CD14-positive monocyte (primary cell): ENCODE measurements around the gene CCNK. TPM values are rescaled to one million over a fixed set of nuclear protein-coding genes. Genes with fewer than 3 reads are reported as not detected.

ENCODE experiments used
- DNase-seq, 3 donors: peaks; one replicate each; pipeline ENCODE4 v3.0.0-alpha.2; 2011 to 2022
- H2AFZ ChIP-seq: 2 replicates; pipeline ENCODE4 v1.6.0; 2012; ENCODE audit warnings: mild to moderate bottlenecking, low read depth, low read length, inconsistent platforms; ENCODE audit not compliant: insufficient read depth, poor library complexity, severe bottlenecking
- H3K27ac ChIP-seq, 2 donors: 1 replicate in 1 of 2; 2 replicates in 1 of 2; pipeline ENCODE4 v1.5.1; 2012 to 2013; ENCODE audit warnings: low read length in 2 of 2, control low read depth in 1 of 2, inconsistent platforms in 1 of 2, low read depth in 1 of 2, mild to moderate bottlenecking in 1 of 2
- H3K27me3 ChIP-seq, 2 donors: one replicate each; pipeline versions ENCODE4 v1.6.0 to v1.6.1; 2011 to 2013; ENCODE audit warnings: low read length in 2 of 2; ENCODE audit not compliant: control insufficient read depth in 2 of 2, insufficient read depth in 2 of 2
- H3K36me3 ChIP-seq, 2 donors: replicated peaks in 1 of 2; 1 replicate in 1 of 2; 2 replicates in 1 of 2; pipeline versions ENCODE4 v1.5.1 to v1.6.1; 2012 to 2013; ENCODE audit warnings: low read length in 2 of 2, control low read depth in 1 of 2, inconsistent platforms in 1 of 2, mild to moderate bottlenecking in 1 of 2; ENCODE audit not compliant: insufficient read depth in 2 of 2, control insufficient read depth in 1 of 2
- H3K4me1 ChIP-seq, 2 donors: 1 replicate in 1 of 2; 2 replicates in 1 of 2; pipeline versions ENCODE4 v1.5.1 to v1.6.1; 2012 to 2013; ENCODE audit warnings: low read length in 2 of 2, control low read depth in 1 of 2, inconsistent platforms in 1 of 2, mild to moderate bottlenecking in 1 of 2, moderate library complexity in 1 of 2; ENCODE audit not compliant: insufficient read depth in 2 of 2, control insufficient read depth in 1 of 2
- H3K4me2 ChIP-seq: replicated peaks from 2 replicates; pipeline ENCODE3; 2012; ENCODE audit warnings: low read length, moderate library complexity, mild to moderate bottlenecking; ENCODE audit not compliant: poor library complexity, severe bottlenecking; ENCODE audit errors: extremely low read depth
- H3K4me3 ChIP-seq, 3 experiments: fragments of 200-600 bp in 1 of 3; sonication (generic) in 1 of 3; replicated peaks in 1 of 3; 1 replicate in 2 of 3; 2 replicates in 1 of 3; pipeline ENCODE4 v1.5.1; 2011 to 2013; ENCODE audit warnings: low read length in 3 of 3, mild to moderate bottlenecking in 3 of 3, control low read depth in 2 of 3, low read depth in 2 of 3, inconsistent platforms in 1 of 3, moderate library complexity in 1 of 3
- H3K79me2 ChIP-seq: 2 replicates; pipeline ENCODE4 v1.6.0; 2012; ENCODE audit warnings: mild to moderate bottlenecking, control low read depth, inconsistent platforms, low read length, moderate library complexity; ENCODE audit not compliant: insufficient read depth
- H3K9ac ChIP-seq: 2 replicates; pipeline ENCODE4 v1.6.0; 2017; ENCODE audit warnings: low read length, mild to moderate bottlenecking; ENCODE audit not compliant: insufficient read depth, poor library complexity, severe bottlenecking
- H3K9me3 ChIP-seq, 2 donors: replicated peaks in 1 of 2; 1 replicate in 1 of 2; 2 replicates in 1 of 2; pipeline versions ENCODE4 v1.5.1 to v1.6.1; 2012 to 2013; ENCODE audit warnings: low read length in 2 of 2, control low read depth in 1 of 2; ENCODE audit not compliant: control insufficient read depth in 1 of 2, insufficient read depth in 1 of 2
- H4K20me1 ChIP-seq: 2 replicates; pipeline ENCODE4 v1.6.0; 2012; ENCODE audit warnings: mild to moderate bottlenecking, low read length, control low read depth, moderate library complexity; ENCODE audit not compliant: insufficient read depth
- H3K27ac Mint-ChIP-seq, 7 donors: one replicate each; pipeline ENCODE4 v1.8.0; 2020; ENCODE audit warnings: mild to moderate bottlenecking in 7 of 7, mixed read lengths in 7 of 7, moderate library complexity in 6 of 7, inconsistent platforms in 2 of 7
- H3K27me3 Mint-ChIP-seq, 3 donors: one replicate each; pipeline ENCODE4 v1.8.0; 2021 to 2022; ENCODE audit warnings: low read depth in 3 of 3, mild to moderate bottlenecking in 3 of 3, mixed read lengths in 3 of 3, moderate library complexity in 3 of 3, inconsistent platforms in 1 of 3
- H3K36me3 Mint-ChIP-seq, 2 donors: one replicate each; pipeline ENCODE4 v1.8.0; 2020; ENCODE audit warnings: mixed read lengths in 2 of 2, inconsistent platforms in 1 of 2, mild to moderate bottlenecking in 1 of 2
- H3K4me1 Mint-ChIP-seq: one replicate; pipeline ENCODE4 v1.8.0; 2020; ENCODE audit warnings: mild to moderate bottlenecking, mixed read lengths
- H3K4me3 Mint-ChIP-seq, 2 donors: one replicate each; pipeline ENCODE4 v1.8.0; 2020; ENCODE audit warnings: mild to moderate bottlenecking in 2 of 2, mixed read lengths in 2 of 2, moderate library complexity in 1 of 2
- H3K9me3 Mint-ChIP-seq, 7 donors: one replicate each; pipeline ENCODE4 v1.8.0; 2020 to 2022; ENCODE audit warnings: mixed read lengths in 7 of 7, mild to moderate bottlenecking in 6 of 7, moderate library complexity in 6 of 7, inconsistent platforms in 2 of 7
- WGBS: methylation state at CpG from one replicate; pipeline ENCODE4 v1.1.5; 2013; ENCODE audit warnings: missing lambda C conversion rate; ENCODE audit not compliant: insufficient coverage; 5-methylcytosine and 5-hydroxymethylcytosine counted together
- intact Hi-C, 2 donors: fragments of 100-400 bp; cut with micrococcal nuclease; formaldehyde crosslinking; loops; one replicate each; pipeline versions ENCODE4 v1.15.0 to v1.15.1; 2023
- polyA plus RNA-seq, 3 donors: library from polyadenylated mRNA; depleted of rRNA in 1 of 3; unstranded in 2 of 3; stranded (reverse) in 1 of 3; fragments of 300-500 nt in 2 of 3; fragments of >200 nt in 1 of 3; fragmentation: Illumina TruSeq in 2 of 3; gene quantifications; 1 replicate in 2 of 3; 2 replicates in 1 of 3; pipeline ENCODE4 v1.2.3, GENCODE V29; 2012 to 2021
- TF ChIP-seq, protein P1 (sequence below): fragments of 200-600 bp; IDR thresholded peaks from one replicate; pipeline ENCODE4 v1.8.0; 2022; ENCODE audit warnings: antibody characterized with exemption, mild to moderate bottlenecking

Gene CCNK
- polyA plus RNA-seq, 3 donors: 7.7 to 21.5 (median 14.7) TPM

DNA sequence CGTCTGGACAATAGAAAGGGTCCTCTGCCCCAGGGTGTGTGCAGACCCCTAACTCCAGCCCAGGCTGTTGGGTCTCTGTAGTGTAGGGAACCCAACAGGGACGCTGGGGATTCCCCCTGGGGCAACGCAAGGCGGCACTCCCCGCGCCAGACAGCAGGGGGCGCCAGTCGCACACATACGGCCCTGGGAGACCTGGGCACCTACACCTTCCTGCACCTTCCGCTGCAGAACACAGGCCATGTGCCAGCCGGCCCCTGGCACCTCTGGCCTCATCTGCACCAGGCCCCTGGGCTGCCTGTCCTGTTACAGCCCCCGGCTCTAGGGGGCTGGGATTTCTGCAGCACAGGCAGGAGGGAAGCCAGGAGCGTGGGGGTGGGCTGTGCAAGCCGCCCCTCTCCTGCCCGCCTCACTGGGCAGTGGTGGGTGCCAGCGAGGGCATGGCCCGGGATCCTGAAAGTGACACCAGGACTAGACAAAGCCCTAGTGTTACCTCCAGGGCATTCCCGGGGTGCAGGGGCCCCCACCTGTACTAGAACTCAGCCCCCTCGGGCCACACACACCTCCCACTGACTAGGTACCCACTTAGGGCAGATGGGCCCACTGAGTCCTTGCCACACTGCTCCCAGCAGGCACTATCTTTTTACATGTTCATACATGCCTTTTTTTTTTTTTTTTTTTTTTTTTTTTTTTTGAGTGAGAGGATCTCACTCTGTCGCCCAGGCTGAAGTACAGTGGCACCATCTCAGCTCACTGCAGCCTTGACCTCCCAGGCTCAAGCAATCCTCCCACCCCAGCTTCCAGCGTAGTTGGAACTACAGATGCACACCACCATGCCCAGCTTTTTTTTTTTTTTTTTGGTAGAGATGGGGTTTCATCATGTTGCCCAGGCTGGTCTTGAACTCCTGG, 37.5 kb downstream of the CCNK start:
- Histone ChIP-seq H3K4me3 (no peak overlapping the region), H4K20me1 (no peaks in the 10 kb centered on the region), H3K79me2 (no peaks in the 10 kb centered on the region), H2AFZ (no peak overlapping the region), H3K9me3 (no peaks in the 10 kb centered on the region), H3K4me1 (no peaks in the 10 kb centered on the region), H3K27ac (no peak overlapping the region), H3K9ac (no peak overlapping the region), H3K4me2 (no peak overlapping the region), H3K36me3 (no peaks in the 10 kb centered on the region), H3K27me3 (no peaks in the 10 kb centered on the region)
- 38% methylated on average over 19 of the region's 21 CpGs for WGBS
- H3K27ac Mint-ChIP-seq: no peak overlapping the region
- TF ChIP-seq, protein P1, sequence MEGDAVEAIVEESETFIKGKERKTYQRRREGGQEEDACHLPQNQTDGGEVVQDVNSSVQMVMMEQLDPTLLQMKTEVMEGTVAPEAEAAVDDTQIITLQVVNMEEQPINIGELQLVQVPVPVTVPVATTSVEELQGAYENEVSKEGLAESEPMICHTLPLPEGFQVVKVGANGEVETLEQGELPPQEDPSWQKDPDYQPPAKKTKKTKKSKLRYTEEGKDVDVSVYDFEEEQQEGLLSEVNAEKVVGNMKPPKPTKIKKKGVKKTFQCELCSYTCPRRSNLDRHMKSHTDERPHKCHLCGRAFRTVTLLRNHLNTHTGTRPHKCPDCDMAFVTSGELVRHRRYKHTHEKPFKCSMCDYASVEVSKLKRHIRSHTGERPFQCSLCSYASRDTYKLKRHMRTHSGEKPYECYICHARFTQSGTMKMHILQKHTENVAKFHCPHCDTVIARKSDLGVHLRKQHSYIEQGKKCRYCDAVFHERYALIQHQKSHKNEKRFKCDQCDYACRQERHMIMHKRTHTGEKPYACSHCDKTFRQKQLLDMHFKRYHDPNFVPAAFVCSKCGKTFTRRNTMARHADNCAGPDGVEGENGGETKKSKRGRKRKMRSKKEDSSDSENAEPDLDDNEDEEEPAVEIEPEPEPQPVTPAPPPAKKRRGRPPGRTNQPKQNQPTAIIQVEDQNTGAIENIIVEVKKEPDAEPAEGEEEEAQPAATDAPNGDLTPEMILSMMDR: peak; percentile 98
- no peak overlapping the region for H3K4me3 Mint-ChIP-seq
- H3K4me1 Mint-ChIP-seq: peaks cover 2% of the 10 kb centered on the region
- H3K36me3 Mint-ChIP-seq: peaks cover 0 to 2% of the 10 kb centered on the region in 2 donors
- H3K9me3 Mint-ChIP-seq: no peaks in the 10 kb centered on the region
- peak; percentile 32 to 64 (median 50) for DNase-seq
- intact Hi-C loops: loop anchor here (2.0 to 5.0 kb wide), 3 partner anchors 109 to 364 kb away; no protein-coding TSS in a partner anchor
- peaks cover 0 to 9% (median 5%) of the 10 kb centered on the region in 3 donors for H3K27me3 Mint-ChIP-seq

DNA sequence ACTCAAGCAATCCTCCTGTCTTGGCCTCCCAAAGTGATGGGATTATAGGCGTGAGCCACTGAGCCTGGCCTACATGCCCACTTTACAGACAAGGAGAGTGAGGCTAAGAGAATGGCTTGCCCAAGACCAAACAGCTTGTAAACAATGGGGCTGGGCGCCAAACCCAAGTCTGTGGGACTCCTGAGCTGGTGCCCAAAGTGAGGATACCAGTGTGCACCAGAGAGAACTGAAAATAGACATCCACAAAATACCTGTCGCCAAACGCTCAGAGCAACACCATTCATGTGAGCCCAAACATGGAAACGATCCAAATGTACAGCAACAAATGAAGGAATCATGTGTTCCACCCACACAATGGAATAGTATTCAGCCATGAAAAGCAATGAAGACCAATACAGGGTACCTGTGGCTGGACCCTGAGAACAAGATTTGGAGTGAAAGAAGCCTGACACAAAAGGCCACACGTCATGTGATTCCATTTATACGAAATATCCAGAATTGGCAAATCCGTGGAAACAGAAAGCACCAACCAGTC, 38.2 kb downstream of the CCNK start:
- Mint-ChIP-seq H3K4me1 (no peaks in the 10 kb centered on the region), H3K4me3 (no peak overlapping the region), H3K27ac (peak overlapping the region in 1 of 7 donors; percentile 72), H3K36me3 (no peaks in the 10 kb centered on the region), H3K9me3 (no peaks in the 10 kb centered on the region), H3K27me3 (peaks cover 0 to 9% (median 5%) of the 10 kb centered on the region in 3 donors)
- Histone ChIP-seq H3K27ac (no peak overlapping the region), H3K4me1 (no peaks in the 10 kb centered on the region), H3K36me3 (no peaks in the 10 kb centered on the region), H3K79me2 (no peaks in the 10 kb centered on the region), H4K20me1 (no peaks in the 10 kb centered on the region), H3K4me2 (no peak overlapping the region), H3K27me3 (no peaks in the 10 kb centered on the region), H3K9ac (no peak overlapping the region), H3K4me3 (no peak overlapping the region), H2AFZ (no peak overlapping the region), H3K9me3 (no peaks in the 10 kb centered on the region)
- 94% methylated on average over 6 of the region's 8 CpGs for WGBS
- DNase-seq: no peak
- TF ChIP-seq, protein P1: no peak
- intact Hi-C loops: loop anchor here (2.0 to 5.0 kb wide), 3 partner anchors 108 to 363 kb away; no protein-coding TSS in a partner anchor
